ENCODE measurements around the gene STYK1.

STYK1 gene

GRCh38 chr12:10668526-10668925, 5.3 kb downstream of the STYK1 start:
- no peaks in the 10 kb centered on the region for H3K9me2 ChIP-seq (replicated peaks; ENCODE audit: insufficient read depth, low read length)
- no peaks in the 10 kb centered on the region for H3K79me2 ChIP-seq (ENCODE audit: insufficient read depth, low read length)
- H2AFZ ChIP-seq (ENCODE audit: low read depth, low read length, severe bottlenecking), result no peak overlapping the region
- H3K9ac ChIP-seq (ENCODE audit: low read length), result no peak overlapping the region
- H3K4me2 ChIP-seq (ENCODE audit: low read depth, low read length, poor library complexity, severe bottlenecking), result no peak overlapping the region
- no peaks in the 10 kb centered on the region for H3K27me3 ChIP-seq (ENCODE audit: low read length)
- H3K9me3 ChIP-seq (ENCODE audit: insufficient read depth, low read length), result no peaks in the 10 kb centered on the region
- no peak overlapping the region for H3K4me3 ChIP-seq (ENCODE audit: insufficient read depth, low read length, poor library complexity, severe bottlenecking)
- H4K20me1 ChIP-seq (ENCODE audit: low read depth, low read length), result no peaks in the 10 kb centered on the region
- no peak overlapping the region for H3K27ac ChIP-seq (ENCODE audit: low read depth, low read length)
- TF ChIP-seq CTCF (IDR thresholded peaks at IDR 0.05; ENCODE audit: insufficient read depth, low read length, poor library complexity, severe bottlenecking) (no peak), EZH2phosphoT487 (conservative IDR thresholded peaks at IDR 0.05; ENCODE audit: low read length) (no peak)
- no peaks in the 10 kb centered on the region for H3F3A ChIP-seq (ENCODE audit: insufficient read depth)
- no peaks in the 10 kb centered on the region for H3K36me3 ChIP-seq (ENCODE audit: low read length)

- no peak overlapping the region for H3K4me3 ChIP-seq (ENCODE audit: insufficient read depth, low read length, poor library complexity, severe bottlenecking)
- H3K27ac ChIP-seq (ENCODE audit: low read depth, low read length), result no peak overlapping the region
- no peak overlapping the region for H3K9ac ChIP-seq (ENCODE audit: low read length)
- no peaks in the 10 kb centered on the region for H4K20me1 ChIP-seq (ENCODE audit: low read depth, low read length)
- H3K36me3 ChIP-seq (ENCODE audit: low read length), result no peaks in the 10 kb centered on the region
- no peaks in the 10 kb centered on the region for H3K27me3 ChIP-seq (ENCODE audit: low read length)
- H3K9me3 ChIP-seq (ENCODE audit: insufficient read depth, low read length), result no peaks in the 10 kb centered on the region
- no peak overlapping the region for H3K4me2 ChIP-seq (ENCODE audit: low read depth, low read length, poor library complexity, severe bottlenecking)
- no peaks in the 10 kb centered on the region for H3F3A ChIP-seq (ENCODE audit: insufficient read depth)
- H3K9me2 ChIP-seq (replicated peaks; ENCODE audit: insufficient read depth, low read length), result no peaks in the 10 kb centered on the region
- TF ChIP-seq CTCF (IDR thresholded peaks at IDR 0.05; ENCODE audit: insufficient read depth, low read length, poor library complexity, severe bottlenecking) (no peak), EZH2phosphoT487 (conservative IDR thresholded peaks at IDR 0.05; ENCODE audit: low read length) (no peak)
- no peak overlapping the region for H2AFZ ChIP-seq (ENCODE audit: low read depth, low read length, severe bottlenecking)
- H3K79me2 ChIP-seq (ENCODE audit: insufficient read depth, low read length), result no peaks in the 10 kb centered on the region
Measured at GRCh38 chr12:10667581-10667980, 6.3 kb downstream of the STYK1 start.

GRCh38 chr12:10664499-10664898, 9.4 kb downstream of the STYK1 start:
- Histone ChIP-seq H4K20me1 (ENCODE audit: low read depth, low read length) (no peaks in the 10 kb centered on the region), H3K9me3 (ENCODE audit: insufficient read depth, low read length) (no peaks in the 10 kb centered on the region), H3F3A (ENCODE audit: insufficient read depth) (no peaks in the 10 kb centered on the region), H3K4me3 (ENCODE audit: insufficient read depth, low read length, poor library complexity, severe bottlenecking) (no peak overlapping the region), H3K27ac (ENCODE audit: low read depth, low read length) (no peak overlapping the region), H3K4me2 (ENCODE audit: low read depth, low read length, poor library complexity, severe bottlenecking) (no peak overlapping the region), H3K27me3 (ENCODE audit: low read length) (no peaks in the 10 kb centered on the region), H3K9me2 (replicated peaks; ENCODE audit: insufficient read depth, low read length) (no peaks in the 10 kb centered on the region), H2AFZ (ENCODE audit: low read depth, low read length, severe bottlenecking) (no peak overlapping the region), H3K9ac (ENCODE audit: low read length) (no peak overlapping the region), H3K79me2 (ENCODE audit: insufficient read depth, low read length) (no peaks in the 10 kb centered on the region), H3K36me3 (ENCODE audit: low read length) (no peaks in the 10 kb centered on the region)
- TF ChIP-seq EZH2phosphoT487 (conservative IDR thresholded peaks at IDR 0.05; ENCODE audit: low read length) (no peak), CTCF (IDR thresholded peaks at IDR 0.05; ENCODE audit: insufficient read depth, low read length, poor library complexity, severe bottlenecking) (no peak)
